Ovary (tissue), 3 donors: ENCODE data around the gene RNU6-9.
"Not testable (repeated sequence)": the region's sequence is repeated elsewhere in the genome, so short reads cannot be mapped to it uniquely, and the experiment has no call there.

Source experiments
- CTCF ChIP-seq, 3 donors: fragments of 450-650 bp in 2 of 3; fragments of 200-600 bp in 1 of 3; IDR thresholded peaks; one replicate each; pipeline versions ENCODE4 v1.5.1 to v1.8.0; 2016 to 2022; ENCODE audit warnings: antibody characterized with exemption in 3 of 3, mild to moderate bottlenecking in 1 of 3
- POLR2A ChIP-seq: fragments of 450-650 bp; IDR thresholded peaks from one replicate; pipeline ENCODE4 v1.6.1; 2017; ENCODE audit warnings: antibody characterized with exemption, mild to moderate bottlenecking, moderate library complexity
- donor health status: DM: no; HTN: no; CAD: no.

- not testable (repeated sequence) for TF ChIP-seq CTCF (IDR thresholded peaks at IDR 0.05); POLR2A
These were observed 44.1 kb upstream of the RNU6-9 start for GRCh38 chr19:849195-849594.
